HG02938 (cell line): ENCODE results near the gene DAPK1.

Experiments used
- ATAC-seq: cut with Tn5 transposase; IDR thresholded peaks from one replicate; pipeline ENCODE4 v1.9.1; 2021; ENCODE audit warnings: mild to moderate bottlenecking, moderate library complexity; ENCODE audit not compliant: unreplicated experiment

DAPK1 gene

GRCh38 chr9:87564791-87565241 is 67.1 kb downstream of the DAPK1 start:
- ATAC-seq, result no peak

GRCh38 chr9:87567001-87567400 is 69.3 kb downstream of the DAPK1 start:
- no peak for ATAC-seq

GRCh38 chr9:87567571-87567970 is 69.9 kb downstream of the DAPK1 start:
- ATAC-seq, result no peak

- no peak for ATAC-seq
These were observed 70.3 kb downstream of the DAPK1 start for GRCh38 chr9:87567983-87568382.

GRCh38 chr9:87568401-87568800 is 70.7 kb downstream of the DAPK1 start:
- ATAC-seq, result no peak

- ATAC-seq, result no peak
These were observed 71.4 kb downstream of the DAPK1 start for GRCh38 chr9:87569008-87569509.

- no peak for ATAC-seq
These were observed 71.9 kb downstream of the DAPK1 start for GRCh38 chr9:87569518-87569917.

GRCh38 chr9:87570000-87570908 is 72.6 kb downstream of the DAPK1 start:
- ATAC-seq, result peak; percentile 75

- no peak for ATAC-seq
These were observed 75.1 kb downstream of the DAPK1 start for GRCh38 chr9:87572719-87573118.

GRCh38 chr9:87573841-87574342 is 76.2 kb downstream of the DAPK1 start:
- no peak for ATAC-seq

- ATAC-seq, result no peak
These were observed 80.1 kb downstream of the DAPK1 start for GRCh38 chr9:87577746-87578145.

GRCh38 chr9:87578625-87579024 is 81.0 kb downstream of the DAPK1 start:
- ATAC-seq, result no peak

GRCh38 chr9:87579781-87580541 is 82.3 kb downstream of the DAPK1 start:
- ATAC-seq, result no peak

- no peak for ATAC-seq
These were observed 83.3 kb downstream of the DAPK1 start for GRCh38 chr9:87580941-87581438.

GRCh38 chr9:87581513-87581912 is 83.8 kb downstream of the DAPK1 start:
- ATAC-seq, result no peak

GRCh38 chr9:87581949-87582637 is 84.4 kb downstream of the DAPK1 start:
- ATAC-seq, result no peak

- no peak for ATAC-seq
These were observed 86.7 kb downstream of the DAPK1 start for GRCh38 chr9:87584326-87584725.

- no peak for ATAC-seq
These were observed 87.6 kb downstream of the DAPK1 start for GRCh38 chr9:87585123-87585855.

- no peak for ATAC-seq
These were observed 89.2 kb downstream of the DAPK1 start for GRCh38 chr9:87586731-87587355.

GRCh38 chr9:87587356-87587745 is 89.7 kb downstream of the DAPK1 start:
- no peak for ATAC-seq
